Measurements from ENCODE around the gene ACAP2.

ACAP2 gene

DNA sequence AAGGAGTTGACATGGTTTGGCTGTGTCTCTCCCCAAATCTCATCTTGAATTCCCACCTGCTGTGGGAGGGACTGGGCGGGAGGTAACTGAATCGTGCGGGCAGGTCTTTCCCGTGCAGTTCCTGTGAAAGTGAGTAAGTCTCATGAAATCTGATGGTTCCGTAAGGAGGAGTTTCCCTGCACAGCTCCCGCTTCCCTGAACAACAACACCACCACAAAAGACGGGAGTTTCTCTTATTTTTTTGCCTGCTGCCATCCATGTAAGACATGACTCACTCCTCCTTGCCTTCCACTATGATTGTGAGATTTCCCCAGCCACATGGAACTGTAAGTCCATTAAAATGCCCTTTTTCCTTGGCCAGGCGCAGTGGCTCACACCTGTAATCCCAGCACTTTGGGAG lies 194.5 kb downstream of the ACAP2 start:
- POLR2A ChIA-PET, result no interaction called here
- no peak for TF ChIP-seq ZNF384 (IDR thresholded peaks at IDR 0.05)
- no peak for TF ChIP-seq ELF4 (IDR thresholded peaks at IDR 0.05)
- no peak for TF ChIP-seq L3MBTL2 (conservative IDR thresholded peaks at IDR 0.05)
- TF ChIP-seq FOXK2 (IDR thresholded peaks at IDR 0.05), result no peak
- no peak for TF ChIP-seq FOXA1 (IDR thresholded peaks at IDR 0.05)
- no peak for TF ChIP-seq ARNT (IDR thresholded peaks at IDR 0.05)
- TF ChIP-seq SUZ12 (IDR thresholded peaks at IDR 0.05), result no peak
- no peak for TF ChIP-seq FOXM1 (IDR thresholded peaks at IDR 0.05; ENCODE audit: borderline replicate concordance)
- CTCF ChIA-PET, result no interaction called here
- no peak for DNase-seq (ENCODE audit: extremely low spot score)

DNA sequence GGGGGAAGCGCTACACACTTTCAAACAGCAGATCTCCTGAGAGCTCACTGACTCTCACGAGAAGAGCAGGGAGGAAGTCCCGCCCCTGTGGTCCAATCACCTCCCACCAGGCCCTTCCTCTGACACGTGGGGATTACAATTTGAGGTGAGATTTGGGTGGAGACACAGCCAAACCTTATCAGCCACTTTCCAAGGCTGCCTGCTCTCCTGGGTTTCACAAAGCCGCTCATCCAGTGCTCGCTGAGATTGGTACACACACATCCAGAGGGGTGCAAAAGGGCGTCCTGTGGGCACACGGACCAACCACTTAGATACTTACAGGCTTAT lies 195.0 kb downstream of the ACAP2 start:
- TF ChIP-seq NFRKB (IDR thresholded peaks at IDR 0.05) (no peak), FOXK2 (IDR thresholded peaks at IDR 0.05) (no peak), BHLHE40 (IDR thresholded peaks at IDR 0.05; ENCODE audit: borderline replicate concordance) (no peak), ARNT (IDR thresholded peaks at IDR 0.05) (no peak), SUZ12 (IDR thresholded peaks at IDR 0.05) (no peak), L3MBTL2 (conservative IDR thresholded peaks at IDR 0.05) (no peak), CTBP1 (IDR thresholded peaks at IDR 0.05; ENCODE audit: borderline replicate concordance) (no peak), HDGF (IDR thresholded peaks at IDR 0.05; ENCODE audit: borderline replicate concordance) (no peak), ELF4 (IDR thresholded peaks at IDR 0.05) (no peak), LEF1 (IDR thresholded peaks at IDR 0.05; ENCODE audit: borderline replicate concordance) (no peak), SP1 (IDR thresholded peaks at IDR 0.05) (no peak)
- TF ChIP-seq, protein P1, sequence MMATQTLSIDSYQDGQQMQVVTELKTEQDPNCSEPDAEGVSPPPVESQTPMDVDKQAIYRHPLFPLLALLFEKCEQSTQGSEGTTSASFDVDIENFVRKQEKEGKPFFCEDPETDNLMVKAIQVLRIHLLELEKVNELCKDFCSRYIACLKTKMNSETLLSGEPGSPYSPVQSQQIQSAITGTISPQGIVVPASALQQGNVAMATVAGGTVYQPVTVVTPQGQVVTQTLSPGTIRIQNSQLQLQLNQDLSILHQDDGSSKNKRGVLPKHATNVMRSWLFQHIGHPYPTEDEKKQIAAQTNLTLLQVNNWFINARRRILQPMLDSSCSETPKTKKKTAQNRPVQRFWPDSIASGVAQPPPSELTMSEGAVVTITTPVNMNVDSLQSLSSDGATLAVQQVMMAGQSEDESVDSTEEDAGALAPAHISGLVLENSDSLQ (IDR thresholded peaks at IDR 0.05), result no peak
- ChIA-PET CTCF (no interaction called here), POLR2A (no interaction called here)
- DNase-seq (ENCODE audit: extremely low spot score), result no peak

DNA sequence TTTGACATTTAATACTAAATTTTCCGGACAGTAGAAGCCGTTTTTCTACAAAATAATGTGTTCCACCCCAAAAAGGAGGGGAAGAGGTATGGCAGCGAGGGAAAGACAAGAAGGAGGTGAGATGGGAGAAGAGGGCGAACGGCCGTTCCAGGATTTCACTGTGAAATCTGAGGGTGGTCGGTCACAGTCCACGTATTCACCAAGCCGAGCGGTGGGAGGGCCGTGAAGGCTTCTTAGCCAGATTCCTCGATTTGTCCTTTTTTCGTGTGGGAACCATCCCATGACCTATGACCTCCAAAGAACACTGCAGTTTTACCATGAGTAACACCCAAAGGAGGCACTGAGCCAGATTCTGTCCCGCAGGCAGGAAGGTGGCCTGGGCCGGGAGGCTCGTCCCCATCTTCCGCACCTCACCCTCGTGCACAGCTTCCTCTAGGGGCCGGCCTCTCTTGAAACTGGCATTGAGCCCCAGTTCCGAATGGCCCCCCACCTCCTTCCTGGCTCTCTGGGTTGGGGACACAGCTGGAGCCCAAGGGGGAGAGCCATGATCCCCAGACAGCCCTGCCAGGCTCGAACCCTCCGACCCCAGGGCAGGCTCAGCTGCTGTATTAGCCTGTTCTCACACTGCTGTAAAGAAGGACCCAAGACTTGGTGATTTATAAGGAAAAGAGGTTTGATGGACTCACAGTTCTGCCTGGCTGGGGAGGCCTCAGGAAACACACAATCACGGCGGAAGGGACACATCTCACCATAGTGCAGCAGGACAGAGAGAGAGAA lies 195.5 kb downstream of the ACAP2 start:
- POLR2A ChIA-PET, result no interaction called here
- no peak for DNase-seq (ENCODE audit: extremely low spot score)
- CTCF ChIA-PET, result no interaction called here
- TF ChIP-seq SP1 (IDR thresholded peaks at IDR 0.05) (no peak), FOXM1 (IDR thresholded peaks at IDR 0.05; ENCODE audit: borderline replicate concordance) (no peak), ARNT (IDR thresholded peaks at IDR 0.05) (no peak), LEF1 (IDR thresholded peaks at IDR 0.05; ENCODE audit: borderline replicate concordance) (no peak), FOXA1 (IDR thresholded peaks at IDR 0.05) (no peak), BHLHE40 (IDR thresholded peaks at IDR 0.05; ENCODE audit: borderline replicate concordance) (no peak), TARDBP (IDR thresholded peaks at IDR 0.05) (no peak), SUZ12 (IDR thresholded peaks at IDR 0.05) (no peak), ZNF384 (IDR thresholded peaks at IDR 0.05) (no peak), FOXK2 (IDR thresholded peaks at IDR 0.05) (no peak), CTBP1 (IDR thresholded peaks at IDR 0.05; ENCODE audit: borderline replicate concordance) (no peak), L3MBTL2 (conservative IDR thresholded peaks at IDR 0.05) (no peak), NFRKB (IDR thresholded peaks at IDR 0.05) (no peak)
- TF ChIP-seq, protein P1 (IDR thresholded peaks at IDR 0.05), result no peak

DNA sequence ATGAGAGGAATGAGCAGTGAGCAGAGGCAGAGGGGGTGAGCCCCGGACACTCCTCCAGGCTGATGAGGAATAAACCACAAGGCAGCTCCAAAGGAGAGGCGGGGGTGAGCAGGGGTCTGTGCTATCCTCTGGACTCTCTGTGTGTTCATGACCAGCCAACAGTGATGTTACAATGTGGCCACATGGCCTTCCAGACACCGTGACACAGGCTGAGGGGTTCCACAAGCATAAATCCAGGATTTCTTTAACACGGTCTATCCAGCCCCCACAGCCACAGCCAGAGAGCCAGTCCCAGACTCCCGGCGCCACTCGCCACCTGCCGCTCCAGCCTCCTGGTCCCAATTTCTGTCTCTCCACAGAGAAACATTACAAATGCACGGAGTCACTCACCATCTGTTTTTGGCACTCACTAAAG lies 196.2 kb downstream of the ACAP2 start:
- ChIA-PET CTCF (no interaction called here), POLR2A (no interaction called here)
- no peak for DNase-seq (ENCODE audit: extremely low spot score)
- TF ChIP-seq ELF4 (IDR thresholded peaks at IDR 0.05), result no peak
- no peak for TF ChIP-seq FOXA1 (IDR thresholded peaks at IDR 0.05)
- TF ChIP-seq, protein P1 (IDR thresholded peaks at IDR 0.05), result no peak

DNA sequence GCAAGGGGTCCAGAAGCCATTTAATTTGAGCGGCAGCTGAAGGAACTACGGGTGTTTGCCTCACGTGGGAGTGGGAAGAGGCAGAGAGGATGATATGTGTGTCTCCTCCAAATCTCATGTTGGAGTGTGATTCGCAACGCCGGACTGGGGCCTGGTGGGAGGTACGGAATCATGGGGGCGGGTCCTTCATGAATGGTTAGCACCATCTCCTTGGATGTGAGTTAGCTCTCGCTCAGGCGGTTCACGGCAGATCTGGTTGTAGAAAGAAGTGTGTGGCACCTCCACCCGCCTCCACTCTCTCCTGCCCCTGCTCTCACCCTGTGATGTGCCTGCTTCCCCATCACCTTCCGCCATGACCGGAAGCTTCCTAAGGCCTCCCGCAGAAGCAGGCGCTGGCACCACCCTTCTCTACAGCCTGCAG lies 197.3 kb downstream of the ACAP2 start:
- no peak for TF ChIP-seq SUZ12 (IDR thresholded peaks at IDR 0.05)
- TF ChIP-seq HDGF (IDR thresholded peaks at IDR 0.05; ENCODE audit: borderline replicate concordance), result no peak
- no peak for TF ChIP-seq CTBP1 (IDR thresholded peaks at IDR 0.05; ENCODE audit: borderline replicate concordance)
- TF ChIP-seq, protein P1 (IDR thresholded peaks at IDR 0.05), result no peak
- TF ChIP-seq FOXM1 (IDR thresholded peaks at IDR 0.05; ENCODE audit: borderline replicate concordance), result no peak
- TF ChIP-seq ARNT (IDR thresholded peaks at IDR 0.05), result no peak
- TF ChIP-seq ZNF384 (IDR thresholded peaks at IDR 0.05), result no peak
- TF ChIP-seq NFRKB (IDR thresholded peaks at IDR 0.05), result no peak
- TF ChIP-seq ELF4 (IDR thresholded peaks at IDR 0.05), result no peak
- TF ChIP-seq TARDBP (IDR thresholded peaks at IDR 0.05), result no peak
- ChIA-PET CTCF (no interaction called here), POLR2A (no interaction called here)
- no peak for DNase-seq (ENCODE audit: extremely low spot score)

DNA sequence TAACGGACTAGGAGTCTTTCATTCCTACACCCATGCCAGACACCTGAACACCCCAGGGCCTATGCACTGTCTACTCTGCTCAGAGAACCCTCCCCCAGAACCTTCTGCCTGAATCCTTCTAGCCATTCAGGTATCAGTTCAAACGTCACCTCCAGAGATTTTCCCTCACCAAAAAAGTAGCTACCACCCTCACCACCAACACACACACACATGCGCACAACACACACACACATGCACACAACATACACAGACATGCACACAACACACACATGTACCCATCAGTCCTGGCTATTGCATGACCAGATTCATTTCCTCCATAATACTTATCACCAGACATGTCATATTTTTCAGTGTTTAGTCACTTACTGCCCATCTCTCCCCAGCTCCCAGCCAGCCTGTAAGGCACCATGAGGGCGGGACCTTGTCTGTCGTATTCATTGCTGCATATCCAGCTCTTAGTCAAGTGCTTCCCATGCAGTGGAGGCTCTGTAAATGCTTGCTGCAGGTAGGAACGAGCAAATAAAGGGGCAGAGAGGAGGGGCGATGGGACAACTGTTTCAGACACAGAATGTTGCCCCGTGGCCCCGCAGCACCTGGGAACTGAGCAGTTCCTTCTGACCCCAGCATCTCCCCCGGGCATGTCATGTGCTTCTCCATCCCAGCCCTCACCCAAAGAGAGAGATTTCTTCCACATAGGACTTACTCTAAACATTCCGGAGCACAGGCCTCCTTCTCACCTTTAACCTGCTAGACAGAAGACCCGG lies 201.0 kb downstream of the ACAP2 start:
- no peak for DNase-seq (ENCODE audit: extremely low spot score)
- ChIA-PET POLR2A (no interaction called here), CTCF (no interaction called here)
- TF ChIP-seq HDGF (IDR thresholded peaks at IDR 0.05; ENCODE audit: borderline replicate concordance) (no peak), ELF4 (IDR thresholded peaks at IDR 0.05) (no peak), SUZ12 (IDR thresholded peaks at IDR 0.05) (no peak), SP1 (IDR thresholded peaks at IDR 0.05) (no peak), BHLHE40 (IDR thresholded peaks at IDR 0.05; ENCODE audit: borderline replicate concordance) (no peak), LEF1 (IDR thresholded peaks at IDR 0.05; ENCODE audit: borderline replicate concordance) (no peak), CTBP1 (IDR thresholded peaks at IDR 0.05; ENCODE audit: borderline replicate concordance) (no peak), FOXK2 (IDR thresholded peaks at IDR 0.05) (no peak), ARNT (IDR thresholded peaks at IDR 0.05) (no peak)

All from HEK293T (cell line).